GM23248 (cell line): Measurements from ENCODE around the gene F10. TPM values are rescaled to one million over a fixed set of nuclear protein-coding genes. Genes with fewer than 3 reads are reported as not detected.
"Not testable (repeated sequence)": the region's sequence is repeated elsewhere in the genome, so short reads cannot be mapped to it uniquely, and the experiment has no call there.

Experiments
- DNase-seq: peaks from one replicate; pipeline ENCODE4 v3.0.0-alpha.2; 2015
- H2AFZ ChIP-seq: fragments of 200-600 bp; sonication (generic); 2 replicates; pipeline ENCODE4 v1.6.1; 2016; ENCODE audit warnings: antibody characterized with exemption
- H3F3A ChIP-seq: fragments of 200-600 bp; sonication (generic); 2 replicates; pipeline ENCODE4 v1.6.1; 2016; ENCODE audit warnings: mild to moderate bottlenecking, antibody characterized with exemption, mixed run types; ENCODE audit not compliant: insufficient read depth
- H3K27ac ChIP-seq: fragments of 200-600 bp; sonication (generic); 2 replicates; pipeline ENCODE4 v1.5.1; 2016; ENCODE audit warnings: mild to moderate bottlenecking
- H3K27me3 ChIP-seq: fragments of 200-600 bp; sonication (generic); replicated peaks from 2 replicates; pipeline ENCODE4 v1.6.1; 2016; ENCODE audit warnings: mild to moderate bottlenecking; ENCODE audit not compliant: insufficient read depth
- H3K36me3 ChIP-seq: fragments of 200-600 bp; sonication (generic); 2 replicates; pipeline ENCODE4 v1.6.1; 2016; ENCODE audit warnings: low read depth, mild to moderate bottlenecking
- H3K4me1 ChIP-seq: fragments of 200-600 bp; sonication (generic); 2 replicates; pipeline ENCODE4 v1.6.1; 2016; ENCODE audit warnings: mild to moderate bottlenecking; ENCODE audit not compliant: insufficient read depth
- H3K4me2 ChIP-seq: fragments of 200-600 bp; sonication (generic); one replicate; pipeline ENCODE4 v1.6.1; 2016; ENCODE audit warnings: mild to moderate bottlenecking; ENCODE audit not compliant: unreplicated experiment
- H3K4me3 ChIP-seq: fragments of 200-600 bp; sonication (generic); 2 replicates; pipeline ENCODE4 v1.5.1; 2016; ENCODE audit warnings: mild to moderate bottlenecking
- H3K79me2 ChIP-seq: fragments of 200-600 bp; sonication (generic); 2 replicates; pipeline ENCODE4 v1.6.1; 2016; ENCODE audit warnings: mild to moderate bottlenecking; ENCODE audit not compliant: insufficient read depth
- H3K9ac ChIP-seq: fragments of 200-600 bp; sonication (generic); 2 replicates; pipeline ENCODE4 v1.6.1; 2016; ENCODE audit warnings: mild to moderate bottlenecking
- H3K9me2 ChIP-seq: fragments of 200-600 bp; sonication (generic); 2 replicates; pipeline ENCODE4 v1.6.1; 2016; ENCODE audit warnings: mixed run types, mild to moderate bottlenecking, moderate library complexity; ENCODE audit not compliant: insufficient read depth
- H3K9me3 ChIP-seq: fragments of 200-600 bp; sonication (generic); one replicate; pipeline ENCODE4 v1.6.1; 2017; ENCODE audit warnings: low read depth
- H4K20me1 ChIP-seq: fragments of 200-600 bp; sonication (generic); 2 replicates; pipeline ENCODE4 v1.6.0; 2016; ENCODE audit not compliant: insufficient read depth
- EZH2 ChIP-seq: fragments of 200-600 bp; sonication (generic); IDR thresholded peaks from 2 replicates; pipeline ENCODE4 v1.6.1; 2018; ENCODE audit warnings: antibody characterized with exemption, mild to moderate bottlenecking; ENCODE audit not compliant: insufficient read depth, poor library complexity, severe bottlenecking
- EZH2phosphoT487 ChIP-seq: fragments of 200-600 bp; sonication (generic); IDR thresholded peaks from 2 replicates; pipeline ENCODE4 v1.6.1; 2018; ENCODE audit warnings: antibody characterized with exemption, moderate library complexity, mild to moderate bottlenecking, low read depth; ENCODE audit not compliant: insufficient read depth
- WGBS, 2 experiments: methylation state at CpG; one replicate each; pipeline ENCODE4 v1.1.6; 2015 to 2017; ENCODE audit warnings: low lambda C conversion rate in 2 of 2, low coverage in 1 of 2; ENCODE audit errors: missing lambda C conversion rate in 2 of 2; 5-methylcytosine and 5-hydroxymethylcytosine counted together
- in situ Hi-C: fragments of 300-500 bp; cut with MboI; formaldehyde crosslinking; loops from 2 replicates; pipeline ENCODE4 v1.15.0; 2020
- polyA plus RNA-seq: library from polyadenylated mRNA; unstranded; fragments of >200 nt; fragmentation: Nextera tagmentation; extraction: Ambion mirVana; gene quantifications from 2 replicates; pipeline ENCODE4 v1.2.1, GENCODE V29; 2016
- total RNA-seq: library from RNA; depleted of rRNA; stranded (reverse); fragments of >200 nt; shearing (Covaris generic); gene quantifications from 2 replicates; pipeline ENCODE4 v1.2.3, GENCODE V29; 2014

Gene F10
- total and polyA plus RNA-seq, 2 experiments from 2014 or later = 7.8 to 9.1 TPM

DNA sequence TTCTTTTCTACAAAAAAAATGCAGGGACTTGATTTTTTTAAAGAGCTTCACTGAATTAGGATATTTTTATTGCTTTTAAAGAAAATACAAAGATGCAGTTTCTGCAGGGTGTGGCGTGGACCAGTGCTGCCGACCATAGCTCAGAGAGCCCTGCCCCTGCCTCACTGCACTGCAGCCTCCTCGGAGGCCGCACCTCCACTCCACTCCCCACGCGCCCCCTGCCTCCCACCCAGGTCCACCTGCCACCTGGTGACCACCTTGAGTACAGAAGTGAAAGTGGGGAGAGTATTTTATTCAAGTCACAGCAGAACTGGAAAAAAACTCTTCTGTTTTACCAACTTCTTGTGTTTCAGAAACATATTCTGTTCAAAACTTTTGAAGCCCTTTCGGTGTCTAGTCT is 24.9 kb upstream of the F10 start:
- Histone ChIP-seq H3K9ac (0 out of 2 replicates have a peak overlapping the region, but pooled peaks have one; percentile 2), H3F3A (no peaks in the 10 kb centered on the region), H3K79me2 (no peaks in the 10 kb centered on the region), H4K20me1 (no peaks in the 10 kb centered on the region), H3K9me2 (no peaks in the 10 kb centered on the region), H3K27ac (no peak overlapping the region), H3K27me3 (peaks cover 31% of the 10 kb centered on the region), H3K36me3 (no peaks in the 10 kb centered on the region), H3K4me1 (0 out of 2 replicates have a peak, but pooled peaks cover 7% of the 10 kb centered on the region), H3K9me3 (no peaks in the 10 kb centered on the region), H3K4me3 (peak overlapping the region; percentile 38), H2AFZ (peak overlapping the region; percentile 39; the same call in 1 of the 2 replicates), H3K4me2 (peak overlapping the region; percentile 45)
- no peak for DNase-seq
- in situ Hi-C loops = no loop called here
- WGBS, 2 experiments = 34 to 43% methylated on average over 7 of the region's 7 CpGs
- TF ChIP-seq EZH2phosphoT487 (no peak), EZH2 (no peak)

GRCh38 chr13:113098162-113098732 is 24.4 kb upstream of the F10 start:
- Histone ChIP-seq H3K4me2 (peak overlapping the region; percentile 45), H3K4me1 (0 out of 2 replicates have a peak, but pooled peaks cover 7% of the 10 kb centered on the region), H3K9ac (0 out of 2 replicates have a peak overlapping the region, but pooled peaks have one; percentile 2), H3K36me3 (no peaks in the 10 kb centered on the region), H3K9me2 (no peaks in the 10 kb centered on the region), H2AFZ (peak overlapping the region; percentile 39), H3K9me3 (no peaks in the 10 kb centered on the region), H3K27me3 (peaks cover 31% of the 10 kb centered on the region), H3F3A (no peaks in the 10 kb centered on the region), H4K20me1 (no peaks in the 10 kb centered on the region), H3K4me3 (peak overlapping the region; percentile 38), H3K79me2 (no peaks in the 10 kb centered on the region), H3K27ac (no peak overlapping the region)
- no peak for TF ChIP-seq EZH2phosphoT487
- peak; percentile 78 for TF ChIP-seq EZH2
- in situ Hi-C loops = no loop called here
- peak; percentile 83 for DNase-seq
- 3 to 4% methylated on average over 30 of the region's 30 CpGs for WGBS, 2 experiments

GRCh38 chr13:113099142-113099541 is 23.5 kb upstream of the F10 start:
- H3K4me1 ChIP-seq = 0 out of 2 replicates have a peak, but pooled peaks cover 7% of the 10 kb centered on the region
- no peaks in the 10 kb centered on the region for H3K9me3 ChIP-seq
- no peak overlapping the region for H3K4me2 ChIP-seq
- no peaks in the 10 kb centered on the region for H3K79me2 ChIP-seq
- no peak for DNase-seq
- H3K9me2 ChIP-seq = no peaks in the 10 kb centered on the region
- TF ChIP-seq EZH2phosphoT487 = no peak
- peak; percentile 43 for TF ChIP-seq EZH2
- no peak overlapping the region for H3K27ac ChIP-seq
- in situ Hi-C loops = no loop called here
- no peak overlapping the region for H3K9ac ChIP-seq
- H4K20me1 ChIP-seq = no peaks in the 10 kb centered on the region
- 38 to 39% methylated on average over 11 of the region's 11 CpGs for WGBS, 2 experiments
- no peaks in the 10 kb centered on the region for H3F3A ChIP-seq
- H3K4me3 ChIP-seq = no peak overlapping the region
- H2AFZ ChIP-seq = no peak overlapping the region
- H3K27me3 ChIP-seq = peaks cover 31% of the 10 kb centered on the region
- no peaks in the 10 kb centered on the region for H3K36me3 ChIP-seq

DNA sequence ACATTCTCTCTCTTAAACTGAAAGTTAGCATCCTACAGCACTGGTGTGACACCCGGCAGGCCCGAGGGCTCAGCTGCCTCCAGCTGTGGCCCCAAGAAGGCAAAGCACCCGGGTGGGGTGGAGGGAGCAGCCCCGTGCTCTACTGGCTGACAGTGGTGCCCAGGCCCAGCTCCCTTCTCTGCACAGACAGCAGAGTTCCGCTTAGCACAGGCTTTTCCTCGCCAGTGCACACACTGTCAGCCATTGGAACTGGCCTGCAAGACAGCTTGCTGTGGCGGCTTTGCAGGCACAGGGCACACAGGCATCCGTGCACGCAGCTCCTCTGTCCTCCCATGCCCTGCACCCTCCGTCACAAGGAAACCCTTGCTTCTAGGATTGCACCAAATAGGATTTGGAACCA is 20.3 kb upstream of the F10 start:
- H3K9me3 ChIP-seq, in situ Hi-C loops, H4K20me1 ChIP-seq, H3F3A ChIP-seq, H3K36me3 ChIP-seq, H3K9me2 ChIP-seq, H3K4me1 ChIP-seq, H3K4me3 ChIP-seq, H3K79me2 ChIP-seq, DNase-seq, H2AFZ ChIP-seq, H3K9ac ChIP-seq, H3K27ac ChIP-seq, H3K4me2 ChIP-seq: not testable (repeated sequence)
- H3K27me3 ChIP-seq = peaks cover 29% of the 10 kb centered on the region
- WGBS, 2 experiments = 66 to 74% methylated on average over 10 of the region's 10 CpGs
